Measurements from ENCODE around the gene UFD1. TPM values are rescaled to one million over a fixed set of nuclear protein-coding genes. Genes with fewer than 3 reads are reported as not detected.

The UFD1 gene
- total and polyA plus RNA-seq, 11 donors, result 28.7 to 80.5 (median 43.0) TPM

GRCh38 chr22:19406281-19406811 is 72.6 kb downstream of the UFD1 start:
- H3K4me1 ChIP-seq, result peaks cover 0 to 30% (median 10%) of the 10 kb centered on the region in 12 donors
- WGBS, 4 donors, result 76 to 84% (median 82%) methylated on average over 3 of the region's 3 CpGs
- peak overlapping the region in 6 of 12 donors; percentile 22 to 67 (median 46) for H3K27ac ChIP-seq

GRCh38 chr22:19405652-19406051 is 73.3 kb downstream of the UFD1 start:
- WGBS, 4 donors, result 88 to 95% (median 93%) methylated on average over 8 of the region's 8 CpGs
- H3K4me3 ChIP-seq, result no peak overlapping the region
- no peaks in the 10 kb centered on the region for H3K27me3 ChIP-seq
- H3K27ac ChIP-seq, result no peak overlapping the region
- no peaks in the 10 kb centered on the region for H3K9me3 ChIP-seq
- ATAC-seq, result peak in 1 of 4 donors; percentile 6
- intact Hi-C loops (cut with DNase I), result no loop called here
- DNase-seq, result no peak
- peaks cover 0 to 92% (median 68%) of the 10 kb centered on the region in 9 donors for H3K36me3 ChIP-seq
- TF ChIP-seq POLR2A (IDR thresholded peaks at IDR 0.05) (no peak), CTCF (IDR thresholded peaks at IDR 0.05) (no peak)
- peaks cover 0 to 23% (median 8%) of the 10 kb centered on the region in 12 donors for H3K4me1 ChIP-seq

More at GRCh38 chr22:19406281-19406811, 72.6 kb downstream of the UFD1 start:
- H3K36me3 ChIP-seq, result peaks cover 0 to 90% (median 63%) of the 10 kb centered on the region in 9 donors
- intact Hi-C loops (cut with DNase I), result no loop called here
- no peak for DNase-seq
- ATAC-seq, result no peak
- no peaks in the 10 kb centered on the region for H3K27me3 ChIP-seq
- no peak overlapping the region for H3K4me3 ChIP-seq
- no peaks in the 10 kb centered on the region for H3K9me3 ChIP-seq
- TF ChIP-seq CTCF (IDR thresholded peaks at IDR 0.05) (no peak), POLR2A (IDR thresholded peaks at IDR 0.05) (no peak)

GRCh38 chr22:19405133-19405532 is 73.9 kb downstream of the UFD1 start:
- no peaks in the 10 kb centered on the region for H3K9me3 ChIP-seq
- H3K27me3 ChIP-seq, result no peaks in the 10 kb centered on the region
- no peak for DNase-seq
- WGBS, 4 donors, result 93 to 97% (median 95%) methylated on average over 4 of the region's 4 CpGs
- ATAC-seq, result no peak
- H3K4me1 ChIP-seq, result peaks cover 0 to 21% (median 8%) of the 10 kb centered on the region in 12 donors
- peaks cover 0 to 92% (median 70%) of the 10 kb centered on the region in 9 donors for H3K36me3 ChIP-seq
- H3K27ac ChIP-seq, result no peak overlapping the region
- intact Hi-C loops (cut with DNase I), result no loop called here
- no peak for TF ChIP-seq CTCF (IDR thresholded peaks at IDR 0.05)
- TF ChIP-seq POLR2A (IDR thresholded peaks at IDR 0.05), result no peak
- no peak overlapping the region for H3K4me3 ChIP-seq

- peaks cover 0 to 92% (median 70%) of the 10 kb centered on the region in 9 donors for H3K36me3 ChIP-seq
- H3K4me1 ChIP-seq, result peaks cover 0 to 21% (median 8%) of the 10 kb centered on the region in 12 donors
- H3K9me3 ChIP-seq, result no peaks in the 10 kb centered on the region
- intact Hi-C loops (cut with DNase I), result loop anchor here in 1 of 10 donors (5.0 kb wide), 1 partner anchor 48 kb away; no protein-coding TSS in a partner anchor
- ATAC-seq, result no peak
- WGBS, 4 donors, result 77 to 87% (median 82%) methylated on average over 3 of the region's 3 CpGs
- H3K4me3 ChIP-seq, result no peak overlapping the region
- TF ChIP-seq CTCF (IDR thresholded peaks at IDR 0.05) (no peak), POLR2A (IDR thresholded peaks at IDR 0.05) (no peak)
- DNase-seq, result no peak
- no peak overlapping the region for H3K27ac ChIP-seq
- no peaks in the 10 kb centered on the region for H3K27me3 ChIP-seq
Observed at GRCh38 chr22:19404676-19405075, 74.3 kb downstream of the UFD1 start.
